Glomerular endothelial cell (primary cell): ENCODE data around the gene RIMKLB. TPM values are rescaled to one million over a fixed set of nuclear protein-coding genes. Genes with fewer than 3 reads are reported as not detected.
"Not testable (repeated sequence)": the region's sequence is repeated elsewhere in the genome, so short reads cannot be mapped to it uniquely, and the experiment has no call there.

Source experiments
- DNase-seq: peaks from one replicate; pipeline ENCODE4 v3.0.0-alpha.2; 2011; ENCODE audit warnings: low read depth, low spot score; ENCODE audit errors: extremely low read depth
- total RNA-seq: library from RNA; depleted of rRNA; stranded (reverse); fragments of >200 nt; gene quantifications from 2 replicates; pipeline ENCODE4 v1.2.3, GENCODE V29; 2015

RIMKLB gene
- total RNA-seq, 1 donor from 2014 or later = 63.9 TPM

DNA sequence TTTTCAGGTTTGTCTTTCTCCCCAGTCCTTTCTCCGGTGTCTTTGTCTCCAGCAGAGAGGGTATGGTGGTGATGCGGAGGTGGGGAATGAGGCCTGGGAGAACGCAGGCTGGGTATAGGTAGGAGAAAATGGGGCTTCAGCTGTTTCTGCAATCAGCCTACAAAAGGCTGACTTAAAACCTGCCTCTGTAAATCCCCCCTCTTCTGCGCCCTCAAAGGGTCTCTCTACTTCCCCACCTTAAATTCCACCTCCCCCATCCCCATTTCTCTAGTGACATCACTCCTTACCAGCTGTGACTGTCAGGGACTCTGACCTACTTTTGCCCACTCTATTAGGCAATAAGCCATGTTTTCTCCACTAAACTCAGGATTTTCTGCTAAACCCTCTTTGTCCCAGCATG is 8.1 kb upstream of the RIMKLB start:
- DNase-seq = no peak

- no peak for DNase-seq
These were observed 5.2 kb upstream of the RIMKLB start for GRCh38 chr12:8692573-8692972.

- DNase-seq = no peak
These were observed 2.7 kb upstream of the RIMKLB start for GRCh38 chr12:8695116-8695515.

GRCh38 chr12:8696442-8697090 is 1.2 kb upstream of the RIMKLB start:
- DNase-seq = no peak

DNA sequence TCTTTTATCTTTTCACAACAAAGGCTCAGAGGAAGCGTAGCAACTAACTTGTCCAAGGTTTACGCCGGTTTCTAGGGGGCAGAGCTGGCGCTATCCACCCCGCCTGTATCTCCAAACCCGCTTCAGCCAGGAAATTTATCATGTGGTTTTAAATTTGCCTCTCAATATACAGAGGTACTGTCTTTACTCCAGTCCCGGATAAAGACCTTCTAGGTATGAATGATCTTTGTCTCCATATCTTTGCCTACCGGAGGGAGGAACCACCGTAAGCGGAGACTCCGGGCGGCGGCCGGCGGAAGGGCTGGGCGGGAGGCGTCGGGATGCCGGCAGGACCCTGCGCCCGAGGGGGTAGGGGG is 693 bp upstream of the RIMKLB start:
- DNase-seq = no peak

DNA sequence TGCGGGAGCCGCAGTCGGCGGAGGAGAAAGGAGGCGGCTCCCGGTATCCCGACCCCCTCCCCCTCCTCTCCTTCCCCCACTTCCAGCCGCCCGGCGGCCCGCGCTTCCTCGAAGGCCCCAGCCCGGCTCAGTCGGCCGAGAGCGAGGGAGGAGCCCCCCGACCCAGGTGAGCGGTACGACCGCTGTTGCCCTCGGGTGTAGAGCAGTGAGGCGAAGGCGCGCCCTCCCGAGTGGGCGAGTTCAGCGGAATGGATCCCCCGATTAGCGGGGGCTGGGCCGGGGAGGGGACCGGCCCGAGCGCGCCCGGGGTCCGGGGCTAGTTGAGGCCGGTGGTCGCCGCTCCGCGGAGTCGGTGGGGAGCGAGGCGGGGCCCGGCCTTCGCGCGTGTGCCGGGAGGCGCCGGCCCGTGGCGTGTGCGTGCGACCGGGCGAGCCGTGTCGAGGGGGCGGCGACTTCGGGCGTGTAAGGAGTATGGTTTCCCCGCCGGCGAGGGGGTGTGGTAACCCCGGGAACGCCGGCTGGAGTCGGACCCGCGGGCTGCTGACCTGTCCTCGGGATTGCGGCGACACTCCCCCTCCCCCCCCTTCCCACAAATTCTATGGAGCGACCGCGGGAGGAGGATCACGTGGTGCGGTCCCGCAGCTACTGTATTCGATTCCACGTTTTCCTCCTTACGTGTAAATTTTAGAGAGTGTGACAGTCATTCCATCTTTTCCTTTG is 501 bp downstream of the RIMKLB start:
- no peak for DNase-seq

DNA sequence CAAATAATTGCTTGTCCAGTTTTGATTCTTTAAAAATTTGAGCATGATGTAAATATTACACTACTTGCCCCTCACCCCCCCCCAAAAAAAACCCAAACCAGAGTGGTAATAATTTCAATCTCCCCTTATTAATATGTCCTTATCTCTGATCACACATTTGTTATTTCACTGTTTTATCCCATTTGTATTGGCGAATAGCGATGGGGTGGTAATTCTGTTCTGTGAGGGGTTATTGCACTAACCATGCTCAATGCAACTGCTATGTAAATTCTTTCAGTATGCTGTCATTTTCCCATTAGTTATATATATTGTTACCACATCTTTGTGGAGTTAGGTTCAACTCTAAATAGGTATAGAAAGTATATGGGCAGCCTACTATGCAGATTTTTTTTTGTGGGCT is 1.1 kb downstream of the RIMKLB start:
- no peak for DNase-seq

DNA sequence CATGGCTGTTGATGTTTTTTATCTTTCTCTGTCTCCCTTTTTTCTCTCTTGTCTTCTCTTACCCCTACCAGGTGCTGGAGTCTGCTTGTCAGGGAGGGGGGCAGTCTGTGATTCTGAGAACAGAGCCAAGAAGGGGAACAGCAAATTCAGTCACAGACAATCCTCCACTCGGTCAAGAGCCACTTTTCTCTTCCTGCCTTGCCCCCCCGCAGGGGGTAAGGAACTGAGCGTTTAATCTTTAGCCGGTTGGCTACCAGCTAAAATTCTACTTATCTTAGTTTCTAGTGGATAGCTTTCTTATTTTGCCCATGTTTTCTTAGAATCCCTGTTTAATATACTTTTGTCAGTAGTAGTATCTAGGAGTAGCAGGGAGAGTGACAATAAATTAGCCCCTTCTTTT is 1.9 kb downstream of the RIMKLB start:
- no peak for DNase-seq

GRCh38 chr12:8701046-8701660 is 3.4 kb downstream of the RIMKLB start:
- DNase-seq = no peak

GRCh38 chr12:8702159-8702558 is 4.4 kb downstream of the RIMKLB start:
- no peak for DNase-seq

DNA sequence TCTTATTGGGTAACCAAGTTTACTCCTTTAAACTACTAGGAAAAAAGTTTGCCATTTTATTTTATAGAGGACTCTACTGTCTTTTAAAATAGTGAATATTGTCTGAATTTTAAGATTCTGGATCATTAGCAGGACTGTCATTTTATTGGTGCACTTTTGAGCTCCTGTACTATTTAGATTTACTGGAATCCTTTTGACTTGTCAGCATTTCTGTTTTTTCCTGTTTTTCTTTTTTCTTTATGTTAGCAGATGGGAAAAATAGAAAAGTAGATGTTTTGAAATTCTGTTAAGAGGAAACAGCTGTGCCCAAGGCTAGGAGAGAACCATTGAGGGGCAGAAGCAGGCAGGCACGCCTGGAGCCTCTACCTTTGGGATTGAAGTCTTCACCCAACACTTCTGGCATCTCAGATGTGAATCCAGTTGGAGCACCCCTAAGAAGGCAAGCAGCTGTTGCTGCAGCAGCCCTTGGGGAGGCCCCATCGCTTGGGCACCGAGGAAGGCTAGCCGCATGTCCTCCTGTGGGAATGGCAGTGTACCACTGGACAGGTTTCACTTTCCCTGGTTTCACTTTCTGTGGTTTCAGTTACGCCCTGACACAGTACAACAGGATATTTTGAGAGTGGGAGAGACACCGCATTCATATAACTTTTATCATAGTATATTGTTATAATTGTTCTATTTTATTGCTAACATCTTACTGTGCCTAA is 11.5 kb downstream of the RIMKLB start:
- DNase-seq = no peak

DNA sequence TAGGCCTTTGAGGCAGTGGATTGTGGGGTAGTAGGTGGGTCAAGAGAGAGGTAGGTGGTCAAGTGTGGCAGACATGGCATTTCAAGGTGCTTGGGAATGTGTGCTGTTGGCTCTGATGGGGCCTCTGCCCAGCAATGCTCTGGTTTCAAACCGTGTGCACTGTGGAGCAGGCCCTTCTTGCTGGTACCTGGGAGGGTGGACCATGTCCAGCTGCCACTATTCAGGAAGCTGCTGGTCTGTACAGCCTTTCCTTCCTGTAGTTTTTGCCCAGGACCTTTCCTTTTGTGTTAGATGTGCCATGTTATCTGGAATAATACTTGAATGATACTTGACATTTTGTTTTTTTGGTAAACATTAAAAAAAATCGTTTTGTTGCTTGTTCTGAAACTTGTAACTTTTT is 14.8 kb downstream of the RIMKLB start:
- DNase-seq = no peak

GRCh38 chr12:8722286-8722800 is 24.6 kb downstream of the RIMKLB start:
- DNase-seq = no peak

- DNase-seq = no peak
These were observed 37.1 kb downstream of the RIMKLB start for GRCh38 chr12:8734873-8735381.

GRCh38 chr12:8742501-8742900 is 44.7 kb downstream of the RIMKLB start:
- no peak for DNase-seq

GRCh38 chr12:8743121-8743520 is 45.3 kb downstream of the RIMKLB start:
- not testable (repeated sequence) for DNase-seq

DNA sequence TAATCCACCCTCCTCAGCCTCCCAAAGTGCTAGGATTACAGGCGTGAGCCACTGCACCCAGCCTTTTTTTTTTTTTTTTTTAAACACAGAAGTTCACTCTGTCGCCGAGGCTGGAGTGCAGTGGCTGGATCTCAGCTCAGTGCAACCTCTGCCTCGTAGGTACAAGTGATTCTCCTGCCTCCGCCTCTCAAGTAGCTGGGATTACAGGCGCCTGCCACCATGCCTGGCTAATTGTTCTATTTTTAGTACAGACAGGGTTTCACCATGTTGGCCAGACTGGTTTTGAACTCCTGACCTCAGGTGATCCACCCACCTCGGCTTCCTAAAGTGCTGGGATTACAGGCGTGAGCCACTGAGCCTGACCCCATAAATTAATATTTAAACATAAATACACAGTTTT is 47.8 kb downstream of the RIMKLB start:
- not testable (repeated sequence) for DNase-seq

- DNase-seq = no peak
These were observed 48.3 kb downstream of the RIMKLB start for GRCh38 chr12:8746046-8746445.

GRCh38 chr12:8760076-8760475 is 62.3 kb downstream of the RIMKLB start:
- not testable (repeated sequence) for DNase-seq

DNA sequence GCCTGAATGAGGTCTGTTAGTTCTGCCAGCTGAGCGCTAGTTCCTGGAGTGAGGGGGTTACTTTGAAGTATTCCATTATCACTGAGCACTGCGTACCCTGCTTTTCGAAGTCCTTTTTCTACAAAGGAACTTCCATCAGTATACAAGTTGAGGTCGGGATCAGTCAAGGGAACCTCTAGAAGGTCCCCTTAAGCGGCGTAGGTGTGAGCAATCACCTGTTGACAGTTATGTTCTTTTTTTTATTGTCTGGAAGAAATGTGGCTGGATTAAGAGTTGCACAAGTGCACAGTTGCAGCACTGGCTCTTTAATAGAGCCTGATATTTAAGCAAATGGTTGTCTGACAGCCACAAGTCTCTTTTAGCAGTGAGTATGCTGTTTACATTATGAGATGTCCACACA is 64.9 kb downstream of the RIMKLB start:
- DNase-seq = not testable (repeated sequence)

- DNase-seq = not testable (repeated sequence)
These were observed 68.3 kb downstream of the RIMKLB start for GRCh38 chr12:8766121-8766520.
